Choroid plexus epithelial cell (primary cell): ENCODE data around the gene FCHSD2.

Source experiments
- DNase-seq: peaks from one replicate; pipeline ENCODE4 v3.0.0-alpha.2; 2010; ENCODE audit warnings: low read depth
- H3K4me3 ChIP-seq: 2 replicates; pipeline ENCODE4 v1.5.1; 2011; ENCODE audit warnings: low read depth, mild to moderate bottlenecking, control low read depth, low read length, moderate library complexity
- TF ChIP-seq, protein P1 (sequence below): conservative IDR thresholded peaks from 2 replicates; pipeline ENCODE4 v1.5.1; 2011; ENCODE audit warnings: low read depth, mild to moderate bottlenecking, control low read depth, inconsistent platforms, low read length, moderate library complexity

FCHSD2 gene

GRCh38 chr11:72826191-72826941 lies 315.8 kb downstream of the FCHSD2 start:
- DNase-seq: no peak
- H3K4me3 ChIP-seq: no peak overlapping the region
- TF ChIP-seq, protein P1, sequence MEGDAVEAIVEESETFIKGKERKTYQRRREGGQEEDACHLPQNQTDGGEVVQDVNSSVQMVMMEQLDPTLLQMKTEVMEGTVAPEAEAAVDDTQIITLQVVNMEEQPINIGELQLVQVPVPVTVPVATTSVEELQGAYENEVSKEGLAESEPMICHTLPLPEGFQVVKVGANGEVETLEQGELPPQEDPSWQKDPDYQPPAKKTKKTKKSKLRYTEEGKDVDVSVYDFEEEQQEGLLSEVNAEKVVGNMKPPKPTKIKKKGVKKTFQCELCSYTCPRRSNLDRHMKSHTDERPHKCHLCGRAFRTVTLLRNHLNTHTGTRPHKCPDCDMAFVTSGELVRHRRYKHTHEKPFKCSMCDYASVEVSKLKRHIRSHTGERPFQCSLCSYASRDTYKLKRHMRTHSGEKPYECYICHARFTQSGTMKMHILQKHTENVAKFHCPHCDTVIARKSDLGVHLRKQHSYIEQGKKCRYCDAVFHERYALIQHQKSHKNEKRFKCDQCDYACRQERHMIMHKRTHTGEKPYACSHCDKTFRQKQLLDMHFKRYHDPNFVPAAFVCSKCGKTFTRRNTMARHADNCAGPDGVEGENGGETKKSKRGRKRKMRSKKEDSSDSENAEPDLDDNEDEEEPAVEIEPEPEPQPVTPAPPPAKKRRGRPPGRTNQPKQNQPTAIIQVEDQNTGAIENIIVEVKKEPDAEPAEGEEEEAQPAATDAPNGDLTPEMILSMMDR: no peak

GRCh38 chr11:72825661-72826060 lies 316.5 kb downstream of the FCHSD2 start:
- no peak overlapping the region for H3K4me3 ChIP-seq
- TF ChIP-seq, protein P1: no peak
- no peak for DNase-seq

DNA sequence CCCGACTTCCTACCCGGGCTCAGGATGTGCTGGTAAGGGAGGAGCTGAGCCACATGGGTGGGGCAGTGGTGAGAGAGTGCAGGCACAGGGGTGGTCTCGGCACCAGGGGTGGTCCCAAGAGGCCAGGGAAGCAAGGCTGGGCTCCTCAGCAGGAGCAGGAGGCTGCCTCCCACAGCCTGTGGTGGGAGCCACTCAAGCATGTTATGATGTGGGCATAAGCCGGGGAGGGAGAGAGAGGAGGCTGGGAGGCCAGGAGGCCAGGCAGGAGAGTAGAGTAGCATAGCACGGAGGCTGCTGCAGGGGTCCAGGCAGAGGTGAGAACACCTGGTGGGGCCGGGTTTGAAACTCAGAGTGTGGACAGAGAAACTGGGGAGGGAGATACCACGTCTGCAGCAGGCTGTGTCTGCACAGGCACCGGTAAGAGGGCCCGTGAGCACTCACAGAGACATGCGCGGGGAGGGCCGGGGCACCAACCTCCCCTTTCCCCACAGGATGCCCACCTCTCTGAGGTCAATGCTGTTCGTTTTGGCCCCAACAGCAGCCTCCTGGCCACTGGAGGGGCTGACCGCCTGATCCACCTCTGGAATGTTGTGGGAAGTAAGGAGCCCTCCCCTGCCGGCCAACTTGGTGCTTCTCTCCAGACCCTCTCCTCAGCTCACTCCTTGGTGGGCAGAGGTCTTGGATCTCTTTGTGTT lies 317.2 kb downstream of the FCHSD2 start:
- no peak overlapping the region for H3K4me3 ChIP-seq
- no peak for DNase-seq
- TF ChIP-seq, protein P1: no peak

- TF ChIP-seq, protein P1: no peak
- H3K4me3 ChIP-seq: no peak overlapping the region
- DNase-seq: no peak
These were observed 318.1 kb downstream of the FCHSD2 start for GRCh38 chr11:72824020-72824419.

DNA sequence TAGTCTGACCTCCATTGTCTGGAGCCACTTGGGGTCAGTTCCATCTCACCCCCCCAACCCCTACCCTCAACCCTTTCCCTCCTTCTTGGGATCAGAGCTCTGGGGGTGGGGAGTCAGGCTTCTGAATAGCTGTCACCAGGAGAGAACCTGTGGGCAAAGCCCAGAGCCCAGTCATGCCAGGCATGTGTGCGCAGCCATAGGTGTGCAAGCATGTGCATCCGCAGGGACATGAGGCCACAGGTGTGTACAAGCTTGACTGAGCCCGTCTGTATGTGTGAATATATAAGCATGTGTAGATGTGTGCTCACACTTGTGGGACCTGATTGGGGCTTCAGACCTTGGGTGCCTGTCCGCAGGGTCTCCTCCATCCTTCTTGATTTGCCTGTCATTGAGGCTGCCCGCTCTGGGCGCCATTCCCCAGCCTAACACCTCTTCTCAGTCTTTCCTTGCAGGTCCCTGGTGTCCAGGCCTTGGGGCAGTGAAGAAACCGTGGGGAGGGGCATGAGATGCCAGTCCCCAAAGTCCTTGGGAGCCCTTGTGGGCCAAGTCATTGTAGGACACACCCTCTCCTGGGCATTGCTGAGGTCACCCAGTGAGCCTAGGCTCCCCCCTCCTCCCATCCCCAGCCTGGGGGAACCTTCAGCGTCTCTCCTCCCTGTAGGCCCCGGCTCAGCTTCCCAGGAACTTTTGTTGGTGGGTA lies 318.9 kb downstream of the FCHSD2 start:
- TF ChIP-seq, protein P1: no peak
- no peak for DNase-seq
- H3K4me3 ChIP-seq: no peak overlapping the region

GRCh38 chr11:72821920-72822799 lies 320.0 kb downstream of the FCHSD2 start:
- H3K4me3 ChIP-seq: peak overlapping the region; percentile 65
- TF ChIP-seq, protein P1: no peak
- DNase-seq: peak; percentile 90
